Ovary (tissue), 3 donors: ENCODE data around the gene PSMD13.

ENCODE experiments used
- POLR2A ChIP-seq: fragments of 450-650 bp; IDR thresholded peaks from one replicate; pipeline ENCODE4 v1.6.1; 2017; ENCODE audit warnings: antibody characterized with exemption, mild to moderate bottlenecking, moderate library complexity
- TF ChIP-seq, protein P1 (sequence below), 3 donors: fragments of 450-650 bp in 2 of 3; fragments of 200-600 bp in 1 of 3; IDR thresholded peaks; one replicate each; pipeline versions ENCODE4 v1.5.1 to v1.8.0; 2016 to 2022; ENCODE audit warnings: antibody characterized with exemption in 3 of 3, mild to moderate bottlenecking in 1 of 3
- donor health status: DM: no; HTN: no; CAD: no.

DNA sequence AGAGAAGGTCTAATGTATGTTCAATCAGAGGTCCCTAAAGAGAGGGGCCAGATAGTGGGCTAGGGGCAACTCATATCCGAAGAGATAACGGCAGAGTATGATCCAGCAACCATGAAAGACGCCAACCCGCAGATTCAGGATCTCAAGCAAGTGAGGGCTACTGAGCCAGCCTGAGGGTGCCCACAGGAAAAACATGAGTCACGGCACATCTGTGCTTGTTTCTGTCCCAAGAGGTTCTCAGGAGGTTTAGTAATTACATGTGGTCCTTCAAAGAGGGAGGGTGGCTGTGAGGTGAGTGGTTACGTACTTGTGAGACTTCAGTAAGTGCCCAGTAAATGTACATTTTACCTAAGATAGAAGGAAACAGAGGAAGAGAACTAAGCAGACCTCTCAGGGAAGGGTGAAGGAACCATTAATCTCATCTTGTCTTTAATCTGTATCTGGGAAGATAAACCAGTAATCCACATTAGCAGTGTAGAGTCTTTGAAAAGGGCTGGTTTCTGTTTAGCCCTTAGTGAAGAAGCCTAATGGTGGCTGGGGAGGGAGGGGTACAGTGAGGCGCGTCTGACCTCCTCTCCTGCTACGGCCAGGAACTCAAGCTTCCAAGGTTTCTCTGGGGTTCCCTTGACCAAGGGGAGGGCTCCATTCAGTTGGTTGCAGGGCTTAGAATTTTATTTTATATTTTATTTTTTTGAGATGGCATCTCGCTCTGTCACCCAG is 10.9 kb upstream of the PSMD13 start:
- TF ChIP-seq, protein P1, sequence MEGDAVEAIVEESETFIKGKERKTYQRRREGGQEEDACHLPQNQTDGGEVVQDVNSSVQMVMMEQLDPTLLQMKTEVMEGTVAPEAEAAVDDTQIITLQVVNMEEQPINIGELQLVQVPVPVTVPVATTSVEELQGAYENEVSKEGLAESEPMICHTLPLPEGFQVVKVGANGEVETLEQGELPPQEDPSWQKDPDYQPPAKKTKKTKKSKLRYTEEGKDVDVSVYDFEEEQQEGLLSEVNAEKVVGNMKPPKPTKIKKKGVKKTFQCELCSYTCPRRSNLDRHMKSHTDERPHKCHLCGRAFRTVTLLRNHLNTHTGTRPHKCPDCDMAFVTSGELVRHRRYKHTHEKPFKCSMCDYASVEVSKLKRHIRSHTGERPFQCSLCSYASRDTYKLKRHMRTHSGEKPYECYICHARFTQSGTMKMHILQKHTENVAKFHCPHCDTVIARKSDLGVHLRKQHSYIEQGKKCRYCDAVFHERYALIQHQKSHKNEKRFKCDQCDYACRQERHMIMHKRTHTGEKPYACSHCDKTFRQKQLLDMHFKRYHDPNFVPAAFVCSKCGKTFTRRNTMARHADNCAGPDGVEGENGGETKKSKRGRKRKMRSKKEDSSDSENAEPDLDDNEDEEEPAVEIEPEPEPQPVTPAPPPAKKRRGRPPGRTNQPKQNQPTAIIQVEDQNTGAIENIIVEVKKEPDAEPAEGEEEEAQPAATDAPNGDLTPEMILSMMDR (IDR thresholded peaks at IDR 0.05), result no peak
- no peak for TF ChIP-seq POLR2A
